Fibroblast of lung (primary cell): ENCODE measurements around the gene MICAL3.

Experiments used
- EZH2 ChIP-seq: IDR thresholded peaks from 2 replicates; pipeline ENCODE4 v1.5.1; 2012; ENCODE audit warnings: low read length, control low read depth, mild to moderate bottlenecking; ENCODE audit errors: missing control alignments
- TF ChIP-seq, protein P1 (sequence below), 2 donors: IDR thresholded peaks in 1 of 2; conservative IDR thresholded peaks in 1 of 2; 1 replicate in 1 of 2; 2 replicates in 1 of 2; pipeline ENCODE4 v1.5.1; 2011 to 2012; ENCODE audit warnings: low read length in 2 of 2, control low read depth in 1 of 2, inconsistent platforms in 1 of 2, low read depth in 1 of 2, mild to moderate bottlenecking in 1 of 2

DNA sequence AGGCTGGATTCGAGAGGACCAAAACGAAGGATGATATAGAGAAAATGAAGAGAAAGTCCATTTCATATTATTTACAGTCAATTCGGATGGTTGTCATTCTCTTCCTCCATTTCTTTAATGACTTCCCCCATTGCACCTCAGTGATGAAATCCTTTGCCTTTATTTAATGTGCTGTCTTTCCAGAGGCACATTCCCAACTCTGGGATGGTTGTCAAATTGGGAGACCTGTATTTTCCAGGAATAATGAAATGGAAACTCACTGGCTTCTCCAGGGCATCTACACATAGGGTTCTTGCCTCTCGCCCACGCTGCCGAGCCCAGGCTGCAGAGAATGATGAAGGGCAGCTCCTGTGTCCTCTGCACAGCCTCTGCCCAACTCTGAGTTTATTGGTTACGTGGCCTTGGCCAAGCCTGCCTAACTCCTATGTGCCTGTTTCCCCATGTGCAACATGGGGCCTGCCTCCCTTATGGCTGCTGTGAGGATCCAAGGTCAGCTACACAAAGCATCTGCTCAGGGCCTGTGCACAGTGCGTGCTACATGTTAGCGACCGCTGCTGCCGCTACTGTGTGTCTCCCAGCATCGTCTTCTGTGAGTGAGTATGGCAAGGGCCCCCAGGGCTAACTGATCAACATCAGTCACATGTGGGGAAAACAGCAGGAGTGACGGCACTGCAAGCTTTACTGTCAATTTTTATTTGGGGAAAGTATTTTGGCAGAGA is 168.6 kb downstream of the MICAL3 start:
- TF ChIP-seq, protein P1, sequence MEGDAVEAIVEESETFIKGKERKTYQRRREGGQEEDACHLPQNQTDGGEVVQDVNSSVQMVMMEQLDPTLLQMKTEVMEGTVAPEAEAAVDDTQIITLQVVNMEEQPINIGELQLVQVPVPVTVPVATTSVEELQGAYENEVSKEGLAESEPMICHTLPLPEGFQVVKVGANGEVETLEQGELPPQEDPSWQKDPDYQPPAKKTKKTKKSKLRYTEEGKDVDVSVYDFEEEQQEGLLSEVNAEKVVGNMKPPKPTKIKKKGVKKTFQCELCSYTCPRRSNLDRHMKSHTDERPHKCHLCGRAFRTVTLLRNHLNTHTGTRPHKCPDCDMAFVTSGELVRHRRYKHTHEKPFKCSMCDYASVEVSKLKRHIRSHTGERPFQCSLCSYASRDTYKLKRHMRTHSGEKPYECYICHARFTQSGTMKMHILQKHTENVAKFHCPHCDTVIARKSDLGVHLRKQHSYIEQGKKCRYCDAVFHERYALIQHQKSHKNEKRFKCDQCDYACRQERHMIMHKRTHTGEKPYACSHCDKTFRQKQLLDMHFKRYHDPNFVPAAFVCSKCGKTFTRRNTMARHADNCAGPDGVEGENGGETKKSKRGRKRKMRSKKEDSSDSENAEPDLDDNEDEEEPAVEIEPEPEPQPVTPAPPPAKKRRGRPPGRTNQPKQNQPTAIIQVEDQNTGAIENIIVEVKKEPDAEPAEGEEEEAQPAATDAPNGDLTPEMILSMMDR (conservative IDR thresholded peaks at IDR 0.05 in 1 of 2, IDR thresholded peaks at IDR 0.05 in 1 of 2; ENCODE audit: low read depth in 1 of 2, low read length in 2 of 2): no peak
- no peak for TF ChIP-seq EZH2
